HG03558 (cell line): ENCODE data around the gene TENT5C.

Experiments used
- ATAC-seq: cut with Tn5 transposase; IDR thresholded peaks from one replicate; pipeline ENCODE4 v1.9.1; 2021; ENCODE audit warnings: moderate number of reproducible peaks; ENCODE audit not compliant: unreplicated experiment; ENCODE audit errors: extremely low read depth

TENT5C gene

GRCh38 chr1:117632269-117633067 is 26.6 kb downstream of the TENT5C start:
- ATAC-seq = no peak

GRCh38 chr1:117633068-117633345 is 27.2 kb downstream of the TENT5C start:
- ATAC-seq = no peak

GRCh38 chr1:117633423-117633822 is 27.6 kb downstream of the TENT5C start:
- ATAC-seq = no peak

GRCh38 chr1:117633936-117634335 is 28.1 kb downstream of the TENT5C start:
- ATAC-seq = no peak

- ATAC-seq = no peak
These were observed 28.8 kb downstream of the TENT5C start for GRCh38 chr1:117634631-117635030.

- no peak for ATAC-seq
These were observed 30.0 kb downstream of the TENT5C start for GRCh38 chr1:117635805-117636204.

GRCh38 chr1:117636637-117637425 is 31.0 kb downstream of the TENT5C start:
- ATAC-seq = no peak

- ATAC-seq = no peak
These were observed 32.3 kb downstream of the TENT5C start for GRCh38 chr1:117638141-117638540.

- no peak for ATAC-seq
These were observed 32.9 kb downstream of the TENT5C start for GRCh38 chr1:117638759-117639158.

- no peak for ATAC-seq
These were observed 33.9 kb downstream of the TENT5C start for GRCh38 chr1:117639741-117640140.

- ATAC-seq = no peak
These were observed 35.7 kb downstream of the TENT5C start for GRCh38 chr1:117641536-117641935.

- ATAC-seq = no peak
These were observed 37.1 kb downstream of the TENT5C start for GRCh38 chr1:117642963-117643362.

- ATAC-seq = no peak
These were observed 37.8 kb downstream of the TENT5C start for GRCh38 chr1:117643601-117644000.

- no peak for ATAC-seq
These were observed 39.0 kb downstream of the TENT5C start for GRCh38 chr1:117644696-117645311.

- no peak for ATAC-seq
These were observed 39.5 kb downstream of the TENT5C start for GRCh38 chr1:117645343-117645742.

GRCh38 chr1:117646007-117646811 is 40.4 kb downstream of the TENT5C start:
- ATAC-seq = no peak

- no peak for ATAC-seq
These were observed 41.1 kb downstream of the TENT5C start for GRCh38 chr1:117646956-117647355.

GRCh38 chr1:117648015-117648414 is 42.2 kb downstream of the TENT5C start:
- no peak for ATAC-seq

- ATAC-seq = no peak
These were observed 45.2 kb downstream of the TENT5C start for GRCh38 chr1:117650840-117651568.

GRCh38 chr1:117651616-117652015 is 45.8 kb downstream of the TENT5C start:
- ATAC-seq = no peak
